GM12878 (cell line): Measurements from ENCODE around the gene XRN2.

Source experiments
- BHLHE40 ChIP-seq, 2 experiments: fragments of 450-650 bp in 1 of 2; IDR thresholded peaks; 2 replicates each; pipeline ENCODE4 v1.6.1; 2011 to 2017; ENCODE audit warnings: low read depth in 2 of 2, borderline replicate concordance in 1 of 2, improper control_type of control experiment in 1 of 2, low read length in 1 of 2, mild to moderate bottlenecking in 1 of 2
- CREB1 ChIP-seq: IDR thresholded peaks from 2 replicates; pipeline ENCODE4 v1.6.1; 2012; ENCODE audit warnings: low read depth, mild to moderate bottlenecking, inconsistent platforms
- CREM ChIP-seq: IDR thresholded peaks from 2 replicates; pipeline ENCODE4 v1.6.1; 2014; ENCODE audit warnings: antibody characterized with exemption, low read depth
- CTCF ChIP-seq, 3 experiments: IDR thresholded peaks in 2 of 3; conservative IDR thresholded peaks in 1 of 3; 2 replicates each; pipeline ENCODE4 v1.5.1; 2011; ENCODE audit warnings: low read depth in 3 of 3, low read length in 3 of 3, mild to moderate bottlenecking in 3 of 3, control low read depth in 2 of 3, moderate library complexity in 2 of 3, inconsistent platforms in 1 of 3, mixed read lengths in 1 of 3; ENCODE audit not compliant: control insufficient read depth in 2 of 3, insufficient read depth in 1 of 3; ENCODE audit errors: extremely low read depth in 1 of 3
- EED ChIP-seq: sonication (generic); IDR thresholded peaks from 2 replicates; pipeline ENCODE4 v1.6.1; 2016; ENCODE audit warnings: antibody characterized with exemption, low read depth
- EZH2 ChIP-seq: IDR thresholded peaks from 2 replicates; pipeline ENCODE4 v1.6.1; 2012; ENCODE audit warnings: low read depth, mild to moderate bottlenecking, control low read depth, inconsistent platforms, low read length, borderline replicate concordance; ENCODE audit not compliant: control insufficient read depth
- FOXM1 ChIP-seq: IDR thresholded peaks from 2 replicates; pipeline ENCODE4 v1.6.1; 2012; ENCODE audit warnings: low read depth, mild to moderate bottlenecking, inconsistent platforms, low read length, moderate library complexity
- NR2C2 ChIP-seq: IDR thresholded peaks from 2 replicates; pipeline ENCODE4 v1.6.1; 2011; ENCODE audit warnings: borderline replicate concordance, low read depth; ENCODE audit not compliant: control insufficient read depth, insufficient read length
- POLR2A ChIP-seq: IDR thresholded peaks from 2 replicates; pipeline ENCODE4 v1.6.1; 2011; ENCODE audit warnings: low read depth, mild to moderate bottlenecking, low read length
- PRDM15 ChIP-seq: fragments of 450-650 bp; formaldehyde crosslinking; IDR thresholded peaks from 2 replicates; pipeline ENCODE4 v1.4.0; 2020; ENCODE audit warnings: mild to moderate bottlenecking, moderate library complexity
- REST ChIP-seq: IDR thresholded peaks from 2 replicates; pipeline ENCODE4 v1.6.1; 2012; ENCODE audit warnings: mild to moderate bottlenecking, low read depth, low read length
- TCF12 ChIP-seq: IDR thresholded peaks from 2 replicates; pipeline ENCODE4 v1.6.1; 2011; ENCODE audit warnings: low read depth, mild to moderate bottlenecking, low read length
- TCF7 ChIP-seq: IDR thresholded peaks from 2 replicates; pipeline ENCODE4 v1.6.1; 2014; ENCODE audit warnings: antibody characterized with exemption, borderline replicate concordance

GRCh38 chr20:21430020-21430419 lies 126.9 kb downstream of the XRN2 start:
- TF ChIP-seq CTCF (IDR thresholded peaks at IDR 0.05 in 2 of 3, conservative IDR thresholded peaks at IDR 0.05 in 1 of 3; ENCODE audit: control insufficient read depth in 2 of 3, extremely low read depth in 1 of 3, insufficient read depth in 1 of 3, low read depth in 3 of 3, low read length in 3 of 3) (no peak), NR2C2 (no peak), CREB1 (no peak), FOXM1 (no peak), TCF7 (no peak), EZH2 (no peak), POLR2A (no peak), EED (no peak), BHLHE40 (IDR thresholded peaks at IDR 0.05; ENCODE audit: borderline replicate concordance in 1 of 2, low read depth in 2 of 2, low read length in 1 of 2) (no peak), REST (no peak), PRDM15 (no peak), TCF12 (no peak), CREM (no peak)
